Measurements from ENCODE around the gene PRADC1.

PRADC1 gene

DNA sequence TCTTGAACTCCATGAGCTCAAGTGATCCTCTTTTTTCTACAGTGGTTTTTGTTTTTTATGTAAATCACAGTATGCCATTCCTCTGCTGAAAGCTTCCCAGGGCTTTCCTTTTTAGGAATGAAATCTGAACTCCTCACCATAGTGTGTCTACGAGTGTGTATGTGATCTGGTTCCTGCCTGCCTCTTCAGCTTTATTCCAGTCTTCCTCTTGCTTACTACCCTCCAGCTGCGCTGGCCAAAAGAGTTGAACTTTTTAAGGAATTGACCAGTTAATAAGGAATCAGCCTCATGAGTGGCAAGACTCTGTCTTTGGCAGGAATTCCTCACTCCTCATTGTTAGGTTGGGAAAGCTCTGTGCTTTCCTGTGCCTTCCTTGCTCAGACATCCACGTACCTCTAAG is 5.1 kb upstream of the PRADC1 start:
- no peak for DNase-seq

DNA sequence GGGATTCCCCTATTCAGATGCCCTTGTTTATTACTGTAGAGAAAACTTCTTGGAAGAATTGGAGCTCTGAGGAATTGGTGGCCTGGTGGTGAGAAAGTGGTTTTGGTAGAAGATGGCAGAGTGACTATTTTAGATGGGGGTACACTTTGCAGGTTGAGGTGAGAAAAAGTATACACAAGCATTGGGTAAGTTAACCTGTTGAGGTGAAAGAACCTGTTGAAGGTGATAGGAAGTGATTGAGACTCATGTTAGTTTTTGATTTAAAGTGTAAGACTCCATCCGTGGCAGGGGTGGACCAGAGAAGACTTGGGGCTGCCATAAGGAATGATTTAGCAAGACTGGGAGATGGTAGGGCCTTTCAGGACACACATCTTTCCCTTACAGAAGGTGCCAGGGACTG is 4.1 kb upstream of the PRADC1 start:
- DNase-seq: no peak

DNA sequence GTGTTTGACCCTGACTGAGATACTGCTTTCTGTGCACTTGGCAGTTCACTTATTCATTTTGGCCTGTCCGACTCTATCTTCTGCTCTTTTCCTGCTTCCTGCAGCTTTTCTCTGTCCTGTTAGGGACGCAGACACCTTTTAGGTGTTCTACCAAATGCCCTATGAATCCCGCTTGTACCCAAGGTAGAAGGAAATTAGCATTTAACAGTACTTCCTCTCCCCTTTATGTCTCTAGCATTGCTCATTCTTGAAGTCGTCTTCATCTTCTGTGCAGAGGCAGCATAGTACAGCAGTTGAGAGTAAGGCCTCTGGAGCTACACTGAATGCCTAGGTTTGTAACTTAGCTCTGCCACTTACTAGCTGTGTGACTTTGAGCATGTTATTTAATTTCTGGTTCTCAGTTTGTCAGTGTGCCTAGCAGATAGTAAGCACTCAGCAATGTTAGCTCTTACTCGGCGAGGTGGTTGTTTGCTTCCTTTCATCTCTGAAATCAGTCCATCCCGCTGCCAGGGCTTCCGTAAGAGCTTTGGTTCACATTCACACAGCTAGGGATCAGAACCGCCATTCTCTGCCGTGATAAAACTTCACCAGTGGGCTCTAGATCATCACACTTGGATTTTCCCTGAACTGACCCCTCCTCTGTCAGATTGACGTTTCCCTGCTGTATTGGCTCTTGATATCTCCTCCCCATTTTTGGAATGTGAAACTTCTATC is 2.4 kb upstream of the PRADC1 start:
- DNase-seq: no peak

- peak; percentile 45 to 97 (median 91) for DNase-seq
Observed at GRCh38 chr2:73233932-73234832, 1.1 kb upstream of the PRADC1 start, which contains the start of gene CCT7. Gene CCT7 (plus strand): TSS chr2:73234308. CDS start chr2:73234379, 71 bp downstream.

- DNase-seq: peak in 5 of 58 donors; percentile 32 to 75 (median 52)
Observed at GRCh38 chr2:73232403-73233153, 461 bp downstream of the PRADC1 start.

- DNase-seq: no peak
Observed at GRCh38 chr2:73228631-73229030, 4.4 kb downstream of the PRADC1 start.

GRCh38 chr2:73227086-73227485 is 6.0 kb downstream of the PRADC1 start:
- DNase-seq: no peak

DNA sequence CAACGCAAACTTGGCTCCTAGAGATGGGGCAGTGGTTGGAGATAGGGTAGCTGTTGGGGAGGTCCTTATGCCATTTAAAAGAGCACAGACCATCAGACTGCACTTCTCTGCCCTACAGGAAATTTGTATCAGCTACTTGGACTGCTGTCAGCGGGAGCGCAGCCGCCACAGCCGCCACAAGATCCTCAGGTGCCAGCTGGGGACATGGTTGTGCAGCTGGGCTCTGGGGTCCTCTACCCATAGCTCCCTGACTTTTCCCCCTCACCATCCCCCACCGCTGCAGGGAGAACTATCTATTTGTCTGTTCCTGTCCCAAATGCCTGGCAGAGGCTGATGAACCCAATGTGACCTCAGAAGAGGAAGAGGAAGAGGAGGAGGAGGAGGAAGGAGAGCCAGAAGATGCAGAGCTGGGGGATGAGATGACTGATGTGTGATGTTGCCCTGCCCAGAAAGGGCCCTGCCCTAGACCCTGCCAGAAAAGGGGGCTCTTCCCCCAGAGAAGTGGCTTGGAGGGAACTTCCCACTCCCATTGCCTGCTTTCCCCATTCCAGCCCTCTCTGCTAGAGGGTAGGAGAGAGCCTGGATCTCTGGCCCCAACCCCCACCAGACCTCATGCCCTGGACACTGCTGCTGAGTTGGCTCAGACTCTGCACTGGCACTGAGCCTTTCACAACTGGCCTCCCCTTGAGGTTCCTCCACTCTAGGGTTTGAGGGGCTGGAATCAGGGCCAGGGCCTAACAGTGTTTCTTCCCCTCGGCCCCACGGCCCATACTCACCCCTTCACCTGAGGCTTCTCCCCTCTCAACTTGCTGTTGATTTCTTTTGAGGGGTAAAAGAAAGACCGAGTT is 7.3 kb downstream of the PRADC1 start:
- DNase-seq: no peak

DNA sequence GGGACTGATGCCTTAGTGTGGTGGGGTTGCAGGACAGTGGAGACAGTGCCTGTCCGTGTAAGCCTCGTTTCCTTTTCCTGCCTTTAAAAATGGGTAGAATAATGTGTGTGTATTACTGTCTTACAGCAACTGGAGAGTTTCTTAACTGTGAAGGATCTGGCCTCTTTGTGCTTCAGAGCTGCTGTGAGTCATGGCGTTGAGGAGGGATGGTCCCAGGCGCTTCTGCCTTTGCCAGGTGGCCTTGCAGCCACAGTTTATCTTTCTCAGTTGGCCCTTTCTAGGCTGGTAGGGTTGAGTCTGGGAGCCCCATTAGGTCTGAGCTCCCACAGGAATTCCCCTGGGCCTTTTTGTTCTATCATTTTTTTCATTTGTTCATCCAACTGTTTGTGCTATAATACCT is 9.2 kb downstream of the PRADC1 start:
- no peak for DNase-seq

- DNase-seq: no peak
Observed at GRCh38 chr2:73218298-73218697, 14.7 kb downstream of the PRADC1 start.

DNA sequence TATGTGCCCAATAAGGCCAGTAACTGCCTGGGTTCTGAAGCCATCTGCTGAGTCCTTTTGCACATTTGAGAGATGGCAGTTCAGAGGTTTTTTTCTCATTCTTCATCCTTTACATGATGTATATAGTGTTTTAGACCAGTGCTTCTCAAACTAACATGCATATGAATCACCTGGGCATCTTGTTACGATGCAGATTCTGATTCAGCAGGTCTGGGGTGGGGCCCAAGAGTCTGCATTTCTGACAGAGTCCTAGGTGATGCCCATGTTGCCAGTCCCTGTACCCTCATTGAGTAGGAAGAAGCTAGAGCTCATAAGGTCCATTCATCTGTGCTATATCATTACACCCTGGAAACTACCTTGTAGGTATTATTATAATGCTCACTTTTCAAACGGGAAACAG is 15.2 kb downstream of the PRADC1 start:
- no peak for DNase-seq

- no peak for DNase-seq
Observed at GRCh38 chr2:73217160-73217559, 15.9 kb downstream of the PRADC1 start.

DNA sequence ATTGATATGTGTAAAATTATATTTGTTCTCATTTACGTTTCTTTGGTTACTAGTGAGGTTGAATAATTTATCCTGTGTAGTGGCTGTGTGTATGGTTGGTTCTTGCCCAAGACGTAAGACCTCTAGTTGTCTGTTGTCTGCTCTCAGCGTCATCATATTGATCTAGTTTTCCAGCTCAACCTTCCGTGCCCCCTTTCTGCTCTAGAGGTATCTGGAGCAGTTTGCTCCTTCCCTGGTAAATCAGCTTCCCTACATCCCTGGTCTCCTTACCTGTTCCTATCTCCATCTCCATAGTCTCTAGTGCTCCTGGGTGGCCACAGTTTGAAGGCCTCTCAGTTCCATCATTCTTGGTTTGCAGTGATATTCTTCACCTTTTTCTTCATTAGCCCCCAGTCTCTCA is 17.8 kb downstream of the PRADC1 start:
- DNase-seq: no peak

- DNase-seq: peak in 57 of 58 donors; percentile 23 to 85 (median 72)
Observed at GRCh38 chr2:73214120-73215035, 18.7 kb downstream of the PRADC1 start, which contains the start of gene SMYD5. Gene SMYD5 (plus strand): TSS chr2:73214245. CDS start chr2:73214267, 22 bp downstream.

DNA sequence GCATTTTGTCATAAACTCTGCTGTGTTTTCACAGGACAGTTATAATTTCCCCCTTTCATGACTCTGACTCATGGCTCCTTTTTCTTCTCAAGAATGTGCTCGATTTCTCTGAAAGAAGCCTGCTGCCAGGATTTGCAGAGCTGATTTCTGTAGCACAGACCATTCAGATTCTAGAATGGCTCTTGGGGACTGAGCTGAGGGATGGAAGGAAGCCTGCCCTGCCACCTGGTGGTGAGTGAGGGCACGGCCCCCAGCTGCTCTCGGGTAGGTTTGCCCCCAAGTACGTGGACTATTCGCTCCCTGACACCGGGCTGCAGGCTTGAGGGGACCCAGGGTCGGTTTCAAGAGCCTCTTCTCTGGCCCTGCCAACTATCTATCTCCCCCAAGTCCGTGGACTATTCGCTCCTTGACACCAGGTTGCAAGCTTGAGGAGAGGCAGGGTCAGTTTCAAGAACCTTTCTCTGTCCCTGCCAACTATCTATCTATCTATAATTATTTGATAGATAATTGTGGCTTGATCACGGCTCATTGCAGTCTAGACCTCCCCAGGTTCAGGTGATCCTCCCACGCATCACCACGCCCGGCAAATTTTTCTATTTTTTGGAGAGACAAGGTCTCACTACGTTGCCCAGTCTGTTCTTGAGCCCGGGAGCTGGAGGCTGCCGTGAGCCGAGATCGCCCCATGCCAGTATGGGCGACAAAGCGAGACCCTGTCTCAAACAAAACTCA is 20.4 kb downstream of the PRADC1 start:
- peak in 53 of 58 donors; percentile 3 to 79 (median 32) for DNase-seq

- no peak for DNase-seq
Observed at GRCh38 chr2:73212098-73212447, 21.0 kb downstream of the PRADC1 start.

GRCh38 chr2:73210696-73211095 is 22.3 kb downstream of the PRADC1 start:
- no peak for DNase-seq

DNA sequence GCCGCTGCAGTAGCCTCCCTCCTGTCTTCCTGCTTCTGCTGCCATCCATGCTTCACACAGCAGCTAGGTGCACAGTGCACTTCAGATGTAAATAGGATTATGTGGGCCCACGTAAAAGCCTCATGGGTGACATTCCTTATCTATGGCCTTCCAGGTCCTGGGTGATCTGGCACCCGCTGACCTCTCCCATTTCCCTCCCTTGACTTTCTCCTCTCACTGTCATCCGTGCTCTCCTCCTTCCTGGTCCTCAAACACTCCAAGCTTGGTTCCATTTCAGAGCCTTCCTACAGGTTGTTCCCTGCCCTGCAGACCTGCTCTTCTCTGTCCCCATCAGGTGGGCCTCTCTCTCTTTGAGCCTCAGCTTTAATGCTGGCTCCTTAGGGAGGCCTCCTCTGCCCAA is 23.0 kb downstream of the PRADC1 start:
- DNase-seq: no peak

DNA sequence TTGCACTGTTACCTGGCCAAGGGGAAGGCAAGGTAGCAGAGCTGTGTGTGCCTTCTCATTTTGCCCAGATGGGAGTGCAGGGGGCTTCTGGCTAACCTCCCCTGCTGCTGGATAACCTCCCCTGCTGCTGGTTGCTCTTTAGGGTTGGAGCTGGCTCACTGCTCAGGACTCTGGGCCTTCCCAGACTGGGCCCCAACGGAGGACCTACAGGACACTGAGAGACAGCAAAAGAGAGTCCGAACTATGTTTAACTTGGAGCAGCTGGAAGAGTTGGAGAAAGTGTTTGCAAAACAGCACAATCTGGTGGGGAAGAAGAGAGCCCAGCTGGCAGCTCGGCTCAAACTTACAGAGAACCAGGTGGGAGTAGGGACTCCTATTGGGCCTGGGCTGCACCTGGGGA is 24.8 kb downstream of the PRADC1 start:
- DNase-seq: no peak
